Epidermal melanocyte (primary cell): ENCODE data around the gene MIOX.
A peak's percentile ranks its signal among the peaks of the same experiment; 100 is the strongest.

Experiments
- DNase-seq: peaks from one replicate; pipeline ENCODE4 v3.0.0; 2011; ENCODE audit warnings: low spot score; ENCODE audit not compliant: insufficient read length

The MIOX gene

GRCh38 chr22:50473088-50473487, 13.6 kb upstream of the MIOX start:
- no peak for DNase-seq

- DNase-seq = peak; percentile 64
Observed at GRCh38 chr22:50473855-50474671, 12.6 kb upstream of the MIOX start.

GRCh38 chr22:50474710-50475651, 11.7 kb upstream of the MIOX start, which contains the start of gene SBF1:
Gene SBF1 (minus strand): TSS chr22:50475035. CDS start chr22:50474840, 195 bp downstream.
- DNase-seq = peak; percentile 100

- no peak for DNase-seq
Observed at GRCh38 chr22:50475652-50476002, 11.0 kb upstream of the MIOX start.

- DNase-seq = no peak
Observed at GRCh38 chr22:50476868-50477267, 9.8 kb upstream of the MIOX start.

- no peak for DNase-seq
Observed at GRCh38 chr22:50477923-50478322, 8.7 kb upstream of the MIOX start.

- DNase-seq = no peak
Observed at GRCh38 chr22:50479721-50480120, 6.9 kb upstream of the MIOX start.

GRCh38 chr22:50481045-50481439, 5.6 kb upstream of the MIOX start:
- DNase-seq = no peak

- no peak for DNase-seq
Observed at GRCh38 chr22:50481440-50482106, 5.1 kb upstream of the MIOX start, which contains the start of gene ADM2. Gene ADM2 (plus strand): TSS chr22:50481543. CDS start chr22:50481848, 305 bp downstream.

- DNase-seq = no peak
Observed at GRCh38 chr22:50482107-50483074, 4.3 kb upstream of the MIOX start.

GRCh38 chr22:50483106-50483505, 3.6 kb upstream of the MIOX start:
- no peak for DNase-seq

GRCh38 chr22:50483556-50483955, 3.1 kb upstream of the MIOX start:
- no peak for DNase-seq

GRCh38 chr22:50483977-50484853, 2.4 kb upstream of the MIOX start:
- no peak for DNase-seq

GRCh38 chr22:50485221-50486131, 1.2 kb upstream of the MIOX start:
- no peak for DNase-seq

- DNase-seq = no peak
Observed at GRCh38 chr22:50487290-50488005, 789 bp downstream of the MIOX start.

GRCh38 chr22:50488006-50488677, 1.5 kb downstream of the MIOX start:
- DNase-seq = no peak

GRCh38 chr22:50488886-50489285, 2.2 kb downstream of the MIOX start:
- DNase-seq = no peak
